GF-D8 (cell line): ENCODE data around the gene TMEM154.
A peak's percentile ranks its signal among the peaks of the same experiment; 100 is the strongest.

ENCODE experiments used
- DNase-seq: peaks from one replicate; lab custom pipeline; 2025; lab: John Stamatoyannopoulos, UW

The TMEM154 gene

DNA sequence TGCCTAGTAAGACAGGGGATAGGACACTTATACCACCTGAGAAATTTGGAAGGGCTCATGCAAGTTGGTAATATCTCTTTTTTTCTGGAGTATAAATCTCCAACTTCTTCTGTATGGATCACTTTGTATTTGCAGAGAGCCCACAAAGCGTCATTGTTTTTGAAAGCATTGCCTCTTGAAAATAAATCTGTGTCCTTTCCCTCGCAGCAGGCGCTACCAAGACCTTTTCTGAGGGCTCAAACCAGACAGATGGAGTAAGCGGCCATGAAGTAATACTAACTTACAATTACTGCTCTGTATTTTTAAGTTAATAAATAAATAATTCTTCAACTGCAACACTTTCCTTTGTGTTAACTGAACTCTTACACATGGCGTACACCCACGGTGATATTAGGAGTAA lies 87.9 kb downstream of the TMEM154 start:
- DNase-seq: no peak

DNA sequence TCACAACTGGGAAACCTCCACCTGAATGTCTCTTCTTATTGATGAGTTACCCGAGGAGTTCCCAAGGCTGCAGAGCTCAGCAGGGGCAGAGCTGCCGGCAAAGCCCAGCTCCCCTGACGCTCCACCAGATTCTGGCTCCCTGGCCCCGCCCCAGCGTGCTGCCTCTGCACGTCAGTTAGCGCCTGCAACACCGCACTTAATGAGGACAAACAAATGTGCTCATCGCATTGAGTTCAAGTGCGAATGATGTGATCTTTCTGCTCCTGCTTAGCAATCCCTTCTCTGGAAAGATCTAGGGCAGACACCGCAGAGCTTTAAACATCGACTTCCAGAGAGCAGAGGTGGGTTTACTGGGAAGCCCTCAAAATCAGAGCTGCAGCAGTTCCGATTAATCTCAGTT lies 88.4 kb downstream of the TMEM154 start:
- DNase-seq: no peak

DNA sequence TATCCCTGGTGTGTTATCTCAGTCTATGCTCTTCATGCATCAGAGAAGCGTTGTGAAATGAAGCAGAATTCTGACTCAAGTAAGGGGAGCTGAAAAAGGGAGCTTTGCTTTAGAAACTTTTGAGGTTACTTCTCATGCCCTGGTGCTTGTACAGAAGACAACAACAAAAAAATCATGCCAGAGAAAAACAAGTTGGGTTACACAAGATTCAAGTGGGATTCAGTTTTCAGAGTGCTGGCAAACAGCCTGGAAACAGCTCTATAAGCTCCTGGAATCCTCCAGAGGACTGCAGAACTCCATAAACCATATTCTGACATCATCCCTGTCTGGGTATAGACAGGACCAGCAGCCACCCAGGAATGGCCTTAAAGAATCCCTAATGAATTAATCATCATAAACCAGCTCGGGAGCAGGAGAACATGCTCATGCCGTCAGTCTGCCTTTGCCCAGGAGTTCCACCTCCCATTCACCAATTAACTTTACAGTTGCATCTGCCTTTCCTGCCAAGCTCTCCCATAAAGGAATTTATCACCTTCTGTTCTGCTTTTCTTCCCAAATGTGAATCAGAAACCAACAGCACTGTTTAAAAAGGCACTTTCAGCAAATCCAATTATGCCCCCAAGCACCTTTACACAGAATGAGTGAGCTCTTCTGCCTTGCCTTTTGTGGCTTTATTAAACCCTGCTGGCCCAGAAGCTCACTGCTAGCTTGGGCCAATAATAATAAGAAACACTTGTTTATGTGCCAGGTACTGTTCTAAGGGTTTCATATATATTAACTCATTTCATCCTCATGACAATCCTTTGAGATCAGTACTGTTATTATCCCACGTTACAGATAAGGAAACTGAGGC lies 89.4 kb downstream of the TMEM154 start:
- no peak for DNase-seq

DNA sequence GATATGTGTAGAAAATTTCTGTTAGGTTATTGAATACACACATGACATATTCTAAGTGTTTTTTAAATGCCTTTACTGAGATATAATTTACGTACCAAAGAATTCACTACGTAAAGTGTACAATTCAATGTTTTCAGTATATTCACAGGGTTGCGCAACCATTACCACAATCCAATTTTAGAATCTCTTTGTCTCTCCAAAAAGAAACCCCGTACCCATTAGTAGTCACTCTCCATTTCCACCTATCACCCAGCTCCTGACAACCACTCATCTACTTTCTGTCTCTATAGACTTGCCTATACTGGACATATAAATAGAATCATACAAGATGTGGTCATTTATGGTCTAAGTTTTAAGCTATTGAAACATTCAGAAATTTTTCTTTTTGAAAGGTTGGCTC lies 90.9 kb downstream of the TMEM154 start:
- DNase-seq: no peak

DNA sequence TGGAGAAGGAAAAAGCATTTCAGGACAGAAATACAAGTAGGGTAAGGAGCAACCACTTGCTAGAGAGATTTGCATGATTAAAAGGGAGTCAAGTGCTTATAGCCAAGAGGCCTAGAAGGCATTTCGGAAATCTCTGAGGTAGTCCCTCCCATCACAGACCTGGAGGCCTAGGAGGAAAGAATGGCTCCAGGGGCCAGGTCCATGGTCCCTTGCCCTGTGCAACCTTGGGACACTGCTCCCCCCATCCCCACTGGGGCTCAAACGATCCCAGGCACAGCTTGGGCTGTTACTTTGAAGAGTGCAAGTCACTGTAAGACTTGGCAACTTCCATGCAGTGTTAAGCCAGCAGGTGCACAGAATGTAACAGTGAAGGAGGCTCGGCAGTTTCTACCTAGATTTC lies 92.7 kb downstream of the TMEM154 start:
- no peak for DNase-seq

DNA sequence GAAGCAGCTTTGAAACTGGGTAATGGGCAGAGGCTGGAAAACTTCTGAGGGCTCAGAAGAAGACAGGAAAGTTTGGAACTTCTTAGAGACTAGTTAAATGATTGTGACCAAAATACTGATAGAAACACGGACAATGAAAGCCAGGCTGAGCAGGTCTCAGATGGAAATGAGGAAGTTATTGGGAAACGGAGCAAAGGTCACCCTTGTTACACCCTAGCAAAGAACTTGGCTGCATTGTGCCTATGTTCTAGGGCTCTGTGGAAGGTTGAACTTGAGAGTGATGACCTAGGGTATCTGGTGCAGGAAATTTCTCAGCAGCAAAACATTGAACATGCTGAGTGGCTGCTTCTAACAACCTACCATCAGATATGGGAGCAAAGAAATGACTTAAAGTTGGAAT lies 93.1 kb downstream of the TMEM154 start:
- DNase-seq: peak; percentile 59

DNA sequence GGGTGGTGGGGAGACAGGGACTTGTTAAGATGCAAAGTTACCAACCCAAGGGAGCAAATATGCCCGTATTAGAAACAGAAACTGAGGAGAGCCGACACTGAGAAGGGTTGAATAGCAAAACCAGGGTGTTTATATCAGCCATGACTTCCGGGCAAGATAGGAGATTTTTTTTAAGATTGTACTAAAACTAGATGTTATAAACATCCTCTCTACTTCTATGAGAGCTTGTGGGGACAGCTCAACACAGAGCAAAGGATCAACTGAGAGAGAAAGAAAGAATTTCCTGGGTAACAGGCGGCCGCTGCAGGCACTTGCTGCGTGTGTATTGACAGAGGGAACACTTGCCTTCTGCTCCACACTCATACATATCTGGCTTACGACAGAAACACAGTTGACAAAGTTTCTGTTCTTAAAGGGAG lies 94.8 kb downstream of the TMEM154 start:
- DNase-seq: no peak

DNA sequence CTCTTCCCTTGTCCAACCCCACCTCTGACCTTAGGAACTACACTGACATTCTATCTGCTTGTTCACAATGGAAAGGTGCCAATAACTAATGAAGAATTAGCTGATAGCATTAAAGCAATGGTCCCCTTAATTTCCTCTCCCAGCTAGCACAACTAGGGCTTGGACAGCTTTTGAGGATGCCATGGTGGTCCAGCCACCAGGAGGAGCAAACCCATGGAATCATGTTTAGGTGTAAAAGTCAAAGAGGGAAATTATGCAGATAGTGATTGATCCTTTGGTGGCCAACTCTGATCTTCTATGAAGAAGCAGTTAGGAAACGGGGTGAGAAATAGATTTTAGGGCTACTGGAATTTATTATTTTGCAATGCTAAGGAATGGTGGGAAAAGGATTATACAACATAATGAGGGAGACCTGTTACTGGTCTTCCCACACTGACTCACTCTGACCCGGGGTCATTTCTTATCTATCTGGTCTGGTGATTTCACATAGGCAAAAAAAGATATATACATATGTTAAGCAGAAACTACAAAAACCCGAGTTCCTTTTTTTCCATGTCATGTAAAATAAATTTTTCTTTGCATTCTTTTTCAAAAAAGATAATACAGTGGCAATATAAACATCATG lies 98.1 kb downstream of the TMEM154 start:
- DNase-seq: no peak

DNA sequence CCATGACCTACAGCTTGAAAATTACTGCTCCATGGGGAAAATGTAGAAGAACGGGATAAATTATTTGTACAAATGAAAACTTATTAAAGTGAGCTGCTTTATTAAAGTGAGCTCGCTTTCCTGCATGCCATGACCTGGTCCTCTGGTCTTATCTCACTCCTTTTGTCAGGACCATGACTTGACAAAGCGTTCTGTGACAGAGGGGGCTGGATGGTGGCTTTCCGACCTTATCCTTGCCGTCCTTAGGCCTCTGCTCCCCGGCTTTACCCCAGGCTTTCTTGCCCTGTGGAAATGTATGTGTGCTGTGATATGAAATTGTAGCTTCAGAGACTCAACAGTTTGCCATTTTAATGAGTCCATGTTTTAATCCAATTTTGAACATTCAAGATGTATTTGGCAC lies 99.9 kb downstream of the TMEM154 start:
- no peak for DNase-seq

DNA sequence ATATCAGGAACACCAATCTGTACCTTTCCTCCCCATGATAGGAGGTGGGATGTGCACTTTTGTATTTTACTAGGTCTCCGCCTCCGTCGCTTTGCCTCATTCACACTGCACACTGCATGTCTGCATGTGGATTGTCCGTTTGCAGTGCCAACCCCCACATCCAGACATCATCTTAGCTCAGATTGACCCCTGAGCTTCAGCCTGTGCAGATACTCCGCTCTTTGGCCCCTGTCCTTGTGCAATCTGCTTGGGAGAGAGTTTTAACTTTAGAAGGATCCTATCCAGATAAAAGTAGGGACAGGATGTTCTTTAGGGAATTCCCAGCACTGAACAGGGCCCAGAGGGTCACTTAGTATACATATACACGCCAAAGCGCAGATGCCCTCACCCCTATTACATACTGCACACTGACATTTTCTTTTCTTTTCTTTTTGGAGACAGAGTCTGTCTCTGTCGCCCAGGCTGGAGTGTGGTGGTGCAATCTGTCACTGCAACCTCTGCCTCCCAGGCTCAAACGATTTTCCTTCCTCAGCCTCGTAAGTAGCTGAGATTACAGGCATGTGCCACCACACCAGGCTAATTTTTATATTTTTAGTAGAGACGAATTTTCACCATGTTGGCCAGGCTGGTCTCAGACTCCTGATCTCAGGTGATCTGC lies 100.6 kb downstream of the TMEM154 start:
- no peak for DNase-seq

DNA sequence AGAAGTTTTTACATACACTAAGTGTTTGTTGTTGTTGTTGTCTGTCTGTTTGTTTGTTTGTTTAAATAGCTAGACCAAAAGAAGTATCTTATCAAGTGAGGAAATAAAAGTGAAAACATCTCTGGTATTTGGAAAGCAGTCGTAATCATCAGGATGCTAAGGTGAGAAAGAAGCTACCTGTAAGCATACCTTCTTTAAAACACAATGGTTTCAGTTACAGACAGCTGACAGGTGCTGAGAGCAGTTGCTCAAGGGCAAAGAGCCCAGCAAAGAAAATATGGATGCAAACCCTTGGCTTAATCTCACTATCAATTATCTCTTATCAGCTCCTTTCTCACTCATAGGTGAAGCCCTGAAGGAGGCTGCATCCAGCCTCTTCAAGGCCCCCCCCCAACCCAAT lies 101.1 kb downstream of the TMEM154 start:
- DNase-seq: no peak

DNA sequence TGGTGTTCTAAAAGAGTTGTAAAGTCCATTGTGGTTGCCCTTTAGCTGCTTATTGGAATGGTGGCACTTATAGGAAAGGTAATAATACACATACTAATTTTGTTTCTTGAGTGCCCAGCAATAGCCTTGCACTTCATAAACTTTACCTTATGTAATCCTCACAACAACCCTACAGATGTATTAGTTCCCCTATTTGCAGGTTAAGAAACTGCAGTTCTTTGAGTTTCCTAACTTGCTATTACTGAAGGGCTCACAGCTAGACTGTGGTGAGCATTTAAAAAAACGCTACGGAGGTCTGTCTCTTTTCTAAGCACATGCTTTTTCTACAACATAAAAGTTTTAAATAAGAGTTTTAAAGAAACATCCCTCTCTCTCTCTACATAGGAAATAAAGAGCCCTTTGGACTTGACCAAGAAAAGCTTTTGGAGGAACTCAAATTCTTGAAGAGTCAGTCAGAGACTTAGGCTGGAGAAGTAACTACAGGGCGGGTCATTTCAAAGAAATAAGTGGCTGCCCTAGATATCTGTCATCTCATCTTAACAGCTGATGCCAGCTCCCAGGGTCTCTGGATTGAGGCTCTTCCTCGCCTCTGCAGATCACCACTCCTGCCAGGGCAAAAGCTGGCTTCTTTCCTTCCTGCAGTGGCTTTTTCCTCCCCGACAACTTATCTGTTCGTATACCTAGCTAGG lies 101.9 kb downstream of the TMEM154 start:
- DNase-seq: peak; percentile 23

DNA sequence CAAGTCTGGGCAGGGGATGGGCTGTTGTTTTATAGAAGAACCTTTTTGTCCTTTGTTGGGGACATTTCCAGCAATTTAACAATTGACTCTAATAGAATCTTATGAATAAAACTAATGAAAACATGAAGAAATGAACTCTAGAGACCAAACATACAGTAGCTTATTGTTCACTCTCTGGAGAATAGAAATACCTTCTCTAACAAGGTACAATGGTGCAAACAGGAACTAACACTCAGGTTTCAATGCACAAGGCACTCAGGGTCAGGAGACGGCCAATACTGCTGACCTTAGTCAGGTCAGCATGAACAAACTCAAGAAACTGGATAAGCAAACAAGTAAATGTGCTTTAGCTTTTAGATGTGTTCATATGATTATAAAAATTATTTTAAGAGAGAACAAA lies 104.3 kb downstream of the TMEM154 start:
- no peak for DNase-seq

DNA sequence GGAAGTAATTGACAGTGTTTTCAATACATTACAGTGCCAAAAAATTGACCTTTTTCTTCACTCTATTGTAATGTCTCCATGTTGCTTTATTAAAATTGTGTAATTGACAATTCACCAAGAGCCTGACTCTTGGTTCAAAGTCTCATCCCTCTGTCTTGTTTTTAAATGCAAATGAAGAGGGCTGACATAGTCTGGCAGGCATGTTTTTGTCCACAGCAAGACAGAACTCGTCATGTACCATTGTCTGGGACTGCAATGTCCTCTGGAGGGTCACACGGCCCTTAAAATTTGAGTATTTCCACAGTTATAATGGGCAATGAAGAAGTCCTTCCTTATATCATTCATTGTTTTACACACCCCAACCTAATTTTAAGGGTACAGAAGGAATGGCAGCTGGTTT lies 105.9 kb downstream of the TMEM154 start:
- DNase-seq: no peak

DNA sequence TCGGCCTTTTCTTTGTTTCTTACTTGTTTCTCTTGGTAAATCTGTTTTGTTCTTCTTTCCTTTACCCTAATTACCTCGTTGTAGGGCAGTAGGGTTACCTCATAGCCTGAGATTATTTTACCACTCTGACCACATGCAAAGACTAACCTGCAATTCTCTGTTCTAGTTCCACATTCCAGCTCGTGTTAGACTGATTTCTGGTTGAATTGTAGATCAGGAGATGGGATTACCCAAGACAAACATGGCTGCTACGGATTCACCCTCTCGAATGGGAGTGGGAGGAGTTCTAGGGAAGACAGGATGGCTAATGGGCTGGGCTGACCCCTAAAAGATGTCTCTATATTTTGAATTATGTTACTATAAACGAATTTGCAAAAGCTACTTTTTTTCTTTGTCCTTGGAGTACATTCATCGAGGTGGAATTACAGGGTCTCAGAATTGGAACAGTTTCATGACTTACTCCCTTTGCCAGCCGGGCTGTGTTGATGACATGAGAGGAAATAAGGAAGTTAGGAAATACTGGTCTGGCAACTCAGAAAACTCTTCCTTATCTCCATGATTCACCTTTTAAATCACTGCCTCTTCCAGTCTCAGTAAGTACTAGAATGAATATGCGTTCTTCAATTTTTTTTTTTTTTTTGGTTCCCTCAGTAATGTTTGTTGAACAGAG lies 107.2 kb downstream of the TMEM154 start:
- DNase-seq: peak; percentile 3

DNA sequence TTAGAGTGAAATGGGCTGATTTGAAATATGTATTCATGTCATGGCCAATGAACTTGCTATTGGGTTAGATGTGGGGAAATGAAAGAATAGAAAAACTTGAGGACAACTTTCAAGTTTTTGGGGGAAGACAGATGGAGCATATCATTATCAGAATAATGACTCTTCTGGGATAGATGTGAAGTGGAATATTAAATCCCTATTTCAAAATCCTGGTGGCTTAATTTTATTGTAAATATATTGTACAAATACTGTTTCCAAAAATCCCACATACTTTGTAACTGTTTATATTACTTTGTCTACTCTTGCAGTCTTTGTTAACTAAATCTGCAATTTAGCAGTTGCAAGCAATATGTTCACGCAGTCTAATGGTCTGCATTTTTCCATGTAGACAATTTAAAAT lies 108.0 kb downstream of the TMEM154 start:
- DNase-seq: no peak

DNA sequence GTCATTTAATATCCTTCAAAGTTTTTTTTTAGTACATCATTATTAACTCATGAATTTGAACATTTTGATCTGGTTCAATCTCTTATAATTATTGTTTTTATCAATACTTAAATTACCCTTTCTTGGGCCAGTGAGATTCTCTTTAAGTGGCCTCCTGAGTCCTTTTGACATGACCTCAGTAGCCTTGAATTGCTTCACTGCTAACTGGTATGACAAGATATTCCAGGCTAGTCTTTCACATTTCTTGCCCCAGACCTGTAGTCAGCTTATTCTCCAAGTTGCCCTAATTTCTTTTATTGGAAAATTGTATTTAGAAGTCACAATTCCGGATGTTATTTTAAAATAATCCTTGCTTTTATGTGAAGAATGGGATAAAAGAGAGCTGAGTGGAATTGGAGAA lies 108.5 kb downstream of the TMEM154 start:
- DNase-seq: no peak
